ENCODE measurements around the gene RPH3AL.

Gene RPH3AL

GRCh38 chr17:194828-195602, 157.6 kb downstream of the RPH3AL start:
- no peak for DNase-seq

GRCh38 chr17:193841-194806, 158.5 kb downstream of the RPH3AL start:
- DNase-seq = no peak

- DNase-seq = no peak
These were observed 159.2 kb downstream of the RPH3AL start for GRCh38 chr17:193426-193810.

GRCh38 chr17:192666-193425, 159.8 kb downstream of the RPH3AL start:
- DNase-seq = no peak

- no peak for DNase-seq
These were observed 163.2 kb downstream of the RPH3AL start for GRCh38 chr17:189444-189843.

GRCh38 chr17:187130-187529, 165.5 kb downstream of the RPH3AL start:
- DNase-seq = no peak

GRCh38 chr17:185445-186138, 167.0 kb downstream of the RPH3AL start:
- DNase-seq = no peak

- no peak for DNase-seq
These were observed 169.6 kb downstream of the RPH3AL start for GRCh38 chr17:183021-183420.

- DNase-seq = no peak
These were observed 170.4 kb downstream of the RPH3AL start for GRCh38 chr17:182050-182751.

- DNase-seq = no peak
These were observed 171.2 kb downstream of the RPH3AL start, which contains the start of gene DOC2B for GRCh38 chr17:181245-182049. Gene DOC2B (minus strand): TSS chr17:181650. CDS start chr17:181479, 171 bp downstream.

- DNase-seq = no peak
These were observed 172.0 kb downstream of the RPH3AL start for GRCh38 chr17:180381-181244.

GRCh38 chr17:179781-180380, 172.7 kb downstream of the RPH3AL start:
- DNase-seq = no peak

- no peak for DNase-seq
These were observed 173.6 kb downstream of the RPH3AL start for GRCh38 chr17:179066-179432.

GRCh38 chr17:178292-179065, 174.1 kb downstream of the RPH3AL start:
- no peak for DNase-seq

- DNase-seq = no peak
These were observed 174.8 kb downstream of the RPH3AL start for GRCh38 chr17:177762-178161.

- no peak for DNase-seq
These were observed 175.5 kb downstream of the RPH3AL start for GRCh38 chr17:177155-177554.

GRCh38 chr17:173166-173911, 179.3 kb downstream of the RPH3AL start:
- DNase-seq = no peak

GRCh38 chr17:172401-172800, 180.2 kb downstream of the RPH3AL start:
- DNase-seq = no peak
